HCT116 (cell line): ENCODE measurements around the gene ANKRD37. TPM values are rescaled to one million over a fixed set of nuclear protein-coding genes. Genes with fewer than 3 reads are reported as not detected.

Source experiments
- ATAC-seq: fragments of 200-7000 bp; cut with Tn5 transposase; 2 replicates; pipeline ENCODE4 v1.9.1; 2020; ENCODE audit warnings: mild to moderate bottlenecking, moderate library complexity
- BruUV-seq: library from RNA; stranded (reverse); fragments of 400-500 nt; replicated peaks from 2 replicates; lab custom pipeline; 2021; lab: Mats Ljungman, UMichigan
- CTCF ChIA-PET: fragments of 300-600 bp; sonication (Branson Sonifier 250); formaldehyde crosslinking; loops from one replicate; lab custom pipeline; 2021; ENCODE audit warnings: antibody characterized with exemption; lab: Charles Lee
- POLR2A ChIA-PET: fragments of 300-600, 350-600 bp; sonication (Branson Sonifier 250); formaldehyde crosslinking; loops from one replicate; lab custom pipeline; 2021; ENCODE audit warnings: antibody characterized with exemption; lab: Charles Lee
- RAD21 ChIA-PET, 2 experiments: fragments of 300-600 bp; sonication (Branson Sonifier 250); formaldehyde crosslinking; loops; one replicate each; lab custom pipeline; 2023; ENCODE audit warnings: low total read pairs in 2 of 2; ENCODE audit not compliant: uncharacterized antibody in 2 of 2, unreplicated experiment in 2 of 2, low non-redundant PET in 1 of 2; lab: Charles Lee
- DNase-seq: peaks from one replicate; pipeline ENCODE4 v3.0.0-alpha.2; 2010; ENCODE audit warnings: low read depth, low spot score
- H2AFZ ChIP-seq: fragments of 200-600 bp; shearing (Covaris generic), sonication (generic); 2 replicates; pipeline ENCODE4 v1.6.1; 2017; ENCODE audit warnings: low read depth, mixed run types, mixed read lengths, antibody characterized with exemption, low read length; ENCODE audit not compliant: poor library complexity, severe bottlenecking
- H3K27ac ChIP-seq: 2 replicates; pipeline ENCODE4 v1.5.1; 2012; ENCODE audit warnings: low read depth, low read length
- H3K27me3 ChIP-seq: fragments of 200-600 bp; sonication (generic); 2 replicates; pipeline ENCODE4 v1.6.1; 2016; ENCODE audit warnings: mixed run types, low read length, mixed read lengths; ENCODE audit not compliant: insufficient read depth
- H3K36me3 ChIP-seq, 2 experiments: fragments of 200-500 bp in 1 of 2; fragments of 200-600 bp in 1 of 2; sonication (Bioruptor generic) in 1 of 2; sonication (generic) in 1 of 2; 2 replicates each; pipeline versions ENCODE4 v1.5.1 to v1.6.1; 2014 to 2016; ENCODE audit warnings: low read length in 2 of 2, inconsistent platforms in 1 of 2, mixed read lengths in 1 of 2, mixed run types in 1 of 2; ENCODE audit not compliant: insufficient read depth in 2 of 2, control insufficient read depth in 1 of 2
- H3K4me1 ChIP-seq, 2 experiments: fragments of 200-600 bp in 1 of 2; sonication (generic) in 1 of 2; 2 replicates each; pipeline versions ENCODE4 v1.5.1 to v1.6.1; 2012 to 2017; ENCODE audit warnings: low read length in 2 of 2, inconsistent platforms in 1 of 2, mild to moderate bottlenecking in 1 of 2, mixed read lengths in 1 of 2, mixed run types in 1 of 2, moderate library complexity in 1 of 2; ENCODE audit not compliant: insufficient read depth in 2 of 2, control insufficient read depth in 1 of 2
- H3K4me2 ChIP-seq: fragments of 200-600 bp; sonication (generic); 2 replicates; pipeline ENCODE4 v1.6.1; 2017; ENCODE audit warnings: mixed run types, low read length, mixed read lengths
- H3K4me3 ChIP-seq, 2 experiments: fragments of 200-600 bp in 1 of 2; sonication (generic) in 1 of 2; replicated peaks in 1 of 2; 2 replicates each; pipeline ENCODE4 v1.5.1; 2011 to 2016; ENCODE audit warnings: low read length in 2 of 2, control low read depth in 1 of 2, low read depth in 1 of 2, mild to moderate bottlenecking in 1 of 2, mixed read lengths in 1 of 2, mixed run types in 1 of 2
- H3K79me2 ChIP-seq: fragments of 200-600 bp; sonication (generic); 2 replicates; pipeline ENCODE4 v1.6.1; 2017; ENCODE audit warnings: mild to moderate bottlenecking, mixed run types, low read length, moderate library complexity, mixed read lengths; ENCODE audit not compliant: insufficient read depth
- H3K9ac ChIP-seq: fragments of 200-600 bp; sonication (generic); 2 replicates; pipeline ENCODE4 v1.6.1; 2016; ENCODE audit warnings: low read length, mixed read lengths
- H3K9me2 ChIP-seq: fragments of 200-600 bp; sonication (generic), shearing (Covaris generic); 2 replicates; pipeline ENCODE4 v1.6.1; 2017; ENCODE audit warnings: mixed run types, mild to moderate bottlenecking, moderate library complexity; ENCODE audit not compliant: insufficient read depth
- H3K9me3 ChIP-seq, 2 experiments: fragments of 200-500 bp in 1 of 2; fragments of 200-600 bp in 1 of 2; sonication (Bioruptor generic) in 1 of 2; sonication (generic) in 1 of 2; 2 replicates each; pipeline ENCODE4 v1.6.1; 2014 to 2017; ENCODE audit warnings: low read length in 2 of 2, mixed read lengths in 2 of 2, inconsistent platforms in 1 of 2, low read depth in 1 of 2, mild to moderate bottlenecking in 1 of 2, mixed run types in 1 of 2, moderate library complexity in 1 of 2; ENCODE audit not compliant: control insufficient read depth in 1 of 2, insufficient read depth in 1 of 2
- H4K20me1 ChIP-seq: fragments of 200-600 bp; sonication (generic), shearing (Covaris generic); 2 replicates; pipeline ENCODE4 v1.6.1; 2017; ENCODE audit warnings: mixed run types, mild to moderate bottlenecking, moderate library complexity; ENCODE audit not compliant: insufficient read depth
- ATF3 ChIP-seq: IDR thresholded peaks from 2 replicates; pipeline ENCODE4 v1.6.1; 2012
- CBX3 ChIP-seq: IDR thresholded peaks from 2 replicates; pipeline ENCODE4 v1.6.1; 2012; ENCODE audit warnings: low read depth
- CEBPB ChIP-seq: IDR thresholded peaks from 2 replicates; pipeline ENCODE4 v1.6.1; 2012; ENCODE audit warnings: low read depth
- CTCF ChIP-seq, 3 experiments: fragments of 200-600 bp in 1 of 3; sonication (generic) in 1 of 3; IDR thresholded peaks in 2 of 3; conservative IDR thresholded peaks in 1 of 3; 2 replicates each; pipeline ENCODE4 v1.5.1; 2012 to 2017; ENCODE audit warnings: low read depth in 2 of 3, low read length in 2 of 3, antibody characterized with exemption in 1 of 3, borderline replicate concordance in 1 of 3, control low read depth in 1 of 3, mild to moderate bottlenecking in 1 of 3, mixed read lengths in 1 of 3, mixed run types in 1 of 3, moderate library complexity in 1 of 3; ENCODE audit not compliant: insufficient read depth in 1 of 3
- EGR1 ChIP-seq: IDR thresholded peaks from 2 replicates; pipeline ENCODE4 v1.6.1; 2012; ENCODE audit warnings: low read depth
- ELF1 ChIP-seq: IDR thresholded peaks from 2 replicates; pipeline ENCODE4 v1.6.1; 2012; ENCODE audit warnings: low read depth, borderline replicate concordance
- EZH2phosphoT487 ChIP-seq: fragments of 200-600 bp; IDR thresholded peaks from 2 replicates; pipeline ENCODE4 v1.6.1; 2018; ENCODE audit warnings: antibody characterized with exemption, borderline replicate concordance
- FOSL1 ChIP-seq: IDR thresholded peaks from 2 replicates; pipeline ENCODE4 v1.6.1; 2012; ENCODE audit warnings: low read depth
- JUND ChIP-seq: IDR thresholded peaks from 2 replicates; pipeline ENCODE4 v1.6.1; 2012
- MAX ChIP-seq: IDR thresholded peaks from 2 replicates; pipeline ENCODE4 v1.6.1; 2012
- POLR2A ChIP-seq: IDR thresholded peaks from 2 replicates; pipeline ENCODE4 v1.7.0; 2011; ENCODE audit warnings: borderline replicate concordance; ENCODE audit not compliant: insufficient read depth, insufficient read length; ENCODE audit errors: extremely low read depth
- POLR2AphosphoS5 ChIP-seq: IDR thresholded peaks from 2 replicates; pipeline ENCODE4 v1.6.1; 2011; ENCODE audit warnings: mild to moderate bottlenecking, low read depth, low read length, moderate library complexity
- RAD21 ChIP-seq: IDR thresholded peaks from 2 replicates; pipeline ENCODE4 v1.6.1; 2012; ENCODE audit warnings: low read depth, mild to moderate bottlenecking
- SP1 ChIP-seq: IDR thresholded peaks from 2 replicates; pipeline ENCODE4 v1.6.1; 2012; ENCODE audit warnings: low read depth
- SRF ChIP-seq: IDR thresholded peaks from 2 replicates; pipeline ENCODE4 v1.6.1; 2012; ENCODE audit warnings: low read depth
- TCF7L2 ChIP-seq: IDR thresholded peaks from 2 replicates; pipeline ENCODE4 v1.7.0; 2011; ENCODE audit warnings: borderline replicate concordance, inconsistent platforms; ENCODE audit not compliant: insufficient read depth, insufficient read length; ENCODE audit errors: extremely low read depth
- YY1 ChIP-seq: IDR thresholded peaks from 2 replicates; pipeline ENCODE4 v1.6.1; 2011; ENCODE audit warnings: low read length, low read depth, moderate library complexity, mild to moderate bottlenecking; ENCODE audit not compliant: insufficient replicate concordance; ENCODE audit errors: extremely low read depth
- ZBTB33 ChIP-seq: IDR thresholded peaks from 2 replicates; pipeline ENCODE4 v1.6.1; 2011; ENCODE audit warnings: mild to moderate bottlenecking, low read length, moderate library complexity; ENCODE audit not compliant: insufficient replicate concordance; ENCODE audit errors: extremely low read depth
- ZFX ChIP-seq: fragments of 450-650 bp; IDR thresholded peaks from 2 replicates; pipeline ENCODE4 v1.6.1; 2017
- intact Hi-C: fragments of 100-400 bp; cut with micrococcal nuclease; formaldehyde crosslinking; loops from 2 replicates; pipeline ENCODE4 v1.10.0; 2022
- total RNA-seq: library from RNA; stranded (reverse); gene quantifications from one replicate; pipeline ENCODE4 v1.2.1, GENCODE V29; 2021; ENCODE audit not compliant: unreplicated experiment

Gene ANKRD37
- total RNA-seq, 1 experiment from 2014 or later: 29.9 TPM

- BruUV-seq: no TSS peak
- Histone ChIP-seq H3K27ac (no peak overlapping the region), H3K27me3 (no peaks in the 10 kb centered on the region), H4K20me1 (no peaks in the 10 kb centered on the region), H3K9me2 (no peaks in the 10 kb centered on the region), H3K79me2 (no peaks in the 10 kb centered on the region), H3K4me1 (no peaks in the 10 kb centered on the region), H2AFZ (no peak overlapping the region), H3K4me2 (no peak overlapping the region), H3K36me3 (peaks cover 0 to 9% of the 10 kb centered on the region in 2 experiments; a peak in 1 of 4 replicates), H3K9me3 (no peaks in the 10 kb centered on the region), H3K4me3 (no peak overlapping the region), H3K9ac (no peak overlapping the region)
- POLR2A ChIA-PET: no interaction called here
- DNase-seq: no peak
- TF ChIP-seq RAD21: no peak
- no peak for TF ChIP-seq POLR2AphosphoS5
- no peak for TF ChIP-seq ELF1
- CTCF ChIA-PET: no interaction called here
- intact Hi-C loops: no loop called here
- no peak for ATAC-seq
- RAD21 ChIA-PET: no interaction called here
Measured at GRCh38 chr4:185412412-185412811, 15.8 kb downstream of the ANKRD37 start.

GRCh38 chr4:185416955-185417354 is 20.3 kb downstream of the ANKRD37 start:
- H2AFZ ChIP-seq: no peak overlapping the region
- H3K27ac ChIP-seq: no peak overlapping the region
- RAD21 ChIA-PET: no interaction called here
- no peaks in the 10 kb centered on the region for H3K79me2 ChIP-seq
- POLR2A ChIA-PET: no interaction called here
- no peak for DNase-seq
- BruUV-seq: no TSS peak
- no peaks in the 10 kb centered on the region for H3K9me2 ChIP-seq
- intact Hi-C loops: no loop called here
- no peaks in the 10 kb centered on the region for H3K27me3 ChIP-seq
- no peaks in the 10 kb centered on the region for H3K4me1 ChIP-seq
- no peak for ATAC-seq
- H3K4me3 ChIP-seq: no peak overlapping the region
- peaks cover 0 to 10% of the 10 kb centered on the region in 2 experiments; a peak in 1 of 4 replicates for H3K36me3 ChIP-seq
- CTCF ChIA-PET: no interaction called here
- H3K9ac ChIP-seq: no peak overlapping the region
- no peaks in the 10 kb centered on the region for H4K20me1 ChIP-seq
- H3K9me3 ChIP-seq: no peaks in the 10 kb centered on the region
- no peak overlapping the region for H3K4me2 ChIP-seq
- TF ChIP-seq CEBPB (no peak), ZBTB33 (no peak), TCF7L2 (no peak), POLR2A (no peak), POLR2AphosphoS5 (no peak), EZH2phosphoT487 (no peak), EGR1 (no peak), MAX (no peak), JUND (no peak), CTCF (IDR thresholded peaks at IDR 0.05 in 2 of 3, conservative IDR thresholded peaks at IDR 0.05 in 1 of 3; ENCODE audit: borderline replicate concordance in 1 of 3, insufficient read depth in 1 of 3, low read depth in 2 of 3, low read length in 2 of 3) (no peak), SP1 (no peak), CBX3 (no peak), ZFX (no peak), FOSL1 (no peak), RAD21 (no peak), YY1 (no peak), SRF (no peak), ATF3 (no peak)
